Activated T-cell treated with anti-CD3 and anti-CD28 coated beads, Interleukin-2, amount 50 U/mL, for 72 hours (primary cell): ENCODE data around the gene MTA3. TPM values are rescaled to one million over a fixed set of nuclear protein-coding genes. Genes with fewer than 3 reads are reported as not detected.
A peak's percentile ranks its signal among the peaks of the same experiment; 100 is the strongest.

Experiments
- ATAC-seq, 2 donors: fragments of 150-1000 bp; cut with Tn5 transposase; replicated peaks in 1 of 2; 2 replicates each; pipeline ENCODE4 v1.10.0; 2021; ENCODE audit warnings: moderate library complexity in 2 of 2, mild to moderate bottlenecking in 1 of 2
- DNase-seq, 2 donors: peaks; one replicate each; pipeline ENCODE4 v3.0.0; 2021 to 2022; ENCODE audit warnings: mixed read lengths in 1 of 2
- H3K27ac Mint-ChIP-seq: one replicate; pipeline ENCODE4 v1.8.0; 2022; ENCODE audit warnings: mild to moderate bottlenecking, moderate library complexity, mixed read lengths
- H3K27me3 Mint-ChIP-seq: one replicate; pipeline ENCODE4 v1.8.0; 2022; ENCODE audit warnings: low read depth, mixed read lengths
- H3K36me3 Mint-ChIP-seq, 2 donors: one replicate each; pipeline ENCODE4 v1.8.0; 2022; ENCODE audit warnings: mixed read lengths in 2 of 2, mild to moderate bottlenecking in 1 of 2; ENCODE audit not compliant: insufficient read depth in 2 of 2
- H3K4me1 Mint-ChIP-seq: one replicate; pipeline ENCODE4 v1.8.0; 2022; ENCODE audit warnings: low read depth, mixed read lengths
- H3K4me3 Mint-ChIP-seq, 2 donors: one replicate each; pipeline ENCODE4 v1.8.0; 2022; ENCODE audit warnings: mild to moderate bottlenecking in 2 of 2, mixed read lengths in 2 of 2, moderate library complexity in 2 of 2
- H3K9me3 Mint-ChIP-seq, 2 donors: one replicate each; pipeline ENCODE4 v1.8.0; 2022; ENCODE audit warnings: mixed read lengths in 2 of 2
- total RNA-seq, 2 donors: library from RNA; stranded (reverse); gene quantifications; one replicate each; pipeline ENCODE4 v1.2.3, GENCODE V29; 2022

The MTA3 gene
- total RNA-seq, 2 donors from 2014 or later = 36.7 to 47.3 TPM

- DNase-seq = peak in 1 of 2 donors; percentile 42
- peaks cover 26% of the 10 kb centered on the region for H3K27me3 Mint-ChIP-seq
- H3K27ac Mint-ChIP-seq = no peak overlapping the region
- H3K4me3 Mint-ChIP-seq = no peak overlapping the region
- peaks cover 29% of the 10 kb centered on the region for H3K4me1 Mint-ChIP-seq
- peak; percentile 35 to 52 for ATAC-seq
- peaks cover 2 to 8% of the 10 kb centered on the region in 2 donors for H3K36me3 Mint-ChIP-seq
- no peaks in the 10 kb centered on the region for H3K9me3 Mint-ChIP-seq
These were observed 219.5 kb downstream of the MTA3 start for GRCh38 chr2:42787788-42788477.

- Mint-ChIP-seq H3K36me3 (peaks cover 2 to 8% of the 10 kb centered on the region in 2 donors), H3K27me3 (peaks cover 29% of the 10 kb centered on the region), H3K9me3 (no peaks in the 10 kb centered on the region), H3K4me1 (peaks cover 32% of the 10 kb centered on the region), H3K27ac (no peak overlapping the region), H3K4me3 (no peak overlapping the region)
- ATAC-seq (no peak), DNase-seq (no peak)
These were observed 220.0 kb downstream of the MTA3 start for GRCh38 chr2:42788478-42788793.

- H3K27ac Mint-ChIP-seq = no peak overlapping the region
- DNase-seq (no peak), ATAC-seq (no peak)
- H3K4me1 Mint-ChIP-seq = peaks cover 36% of the 10 kb centered on the region
- peaks cover 2 to 10% of the 10 kb centered on the region in 2 donors for H3K36me3 Mint-ChIP-seq
- no peak overlapping the region for H3K4me3 Mint-ChIP-seq
- no peaks in the 10 kb centered on the region for H3K9me3 Mint-ChIP-seq
- peaks cover 33% of the 10 kb centered on the region for H3K27me3 Mint-ChIP-seq
These were observed 220.4 kb downstream of the MTA3 start for GRCh38 chr2:42788882-42789281.

GRCh38 chr2:42789751-42790150 is 221.3 kb downstream of the MTA3 start:
- no peak overlapping the region for H3K4me3 Mint-ChIP-seq

GRCh38 chr2:42791606-42792005 is 223.2 kb downstream of the MTA3 start:
- Mint-ChIP-seq H3K27me3 (peaks cover 44% of the 10 kb centered on the region), H3K4me3 (peak overlapping the region; percentile 73 to 85)

More at GRCh38 chr2:42789751-42790150, 221.3 kb downstream of the MTA3 start:
- H3K4me1 Mint-ChIP-seq = peaks cover 45% of the 10 kb centered on the region
- H3K9me3 Mint-ChIP-seq = no peaks in the 10 kb centered on the region
- ATAC-seq (no peak), DNase-seq (no peak)
- H3K27ac Mint-ChIP-seq = no peak overlapping the region
- peaks cover 42% of the 10 kb centered on the region for H3K27me3 Mint-ChIP-seq
- peaks cover 2 to 11% of the 10 kb centered on the region in 2 donors for H3K36me3 Mint-ChIP-seq

DNA sequence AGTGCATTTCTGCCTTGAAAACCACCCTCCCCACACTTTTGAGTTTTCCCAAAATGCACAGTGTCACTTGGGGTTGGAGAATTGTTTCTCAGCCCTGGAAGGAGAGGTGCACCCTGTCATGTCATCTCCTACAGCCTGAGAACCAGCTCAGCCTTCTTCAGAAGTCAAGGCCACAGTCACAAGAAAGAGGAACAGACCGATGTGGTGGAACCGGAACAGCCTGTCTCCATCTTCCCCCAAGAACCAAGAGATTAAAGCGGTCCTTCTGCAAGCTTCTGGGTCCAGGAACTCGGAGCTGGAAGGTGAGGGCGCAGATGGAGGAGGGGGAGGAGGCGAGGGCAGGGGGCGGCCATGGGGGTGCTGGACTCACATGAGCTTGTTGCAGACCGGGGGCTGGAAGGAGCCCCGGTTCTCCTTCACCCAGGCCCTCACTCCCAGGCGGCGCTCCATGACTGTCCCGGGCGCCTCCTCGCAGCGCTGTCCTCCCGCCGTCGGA is 223.7 kb downstream of the MTA3 start:
- H3K27ac Mint-ChIP-seq = peak overlapping the region; percentile 77
- peaks cover 44% of the 10 kb centered on the region for H3K27me3 Mint-ChIP-seq
- H3K4me3 Mint-ChIP-seq = peak overlapping the region; percentile 73 to 85
- no peaks in the 10 kb centered on the region for H3K9me3 Mint-ChIP-seq
- H3K4me1 Mint-ChIP-seq = peaks cover 69% of the 10 kb centered on the region
- H3K36me3 Mint-ChIP-seq = peaks cover 4 to 11% of the 10 kb centered on the region in 2 donors
- ATAC-seq (peak; percentile 39 to 41), DNase-seq (no peak)

More at GRCh38 chr2:42791606-42792005, 223.2 kb downstream of the MTA3 start:
- Mint-ChIP-seq H3K4me1 (peaks cover 63% of the 10 kb centered on the region), H3K36me3 (peaks cover 2 to 11% of the 10 kb centered on the region in 2 donors), H3K9me3 (no peaks in the 10 kb centered on the region), H3K27ac (no peak overlapping the region)
- DNase-seq (no peak), ATAC-seq (no peak)

- Mint-ChIP-seq H3K4me3 (peak within 1 kb of the TSS; percentile 73 to 85), H3K27me3 (peaks cover 44% of the 10 kb centered on the region), H3K4me1 (peaks cover 71% of the 10 kb centered on the region), H3K9me3 (no peaks in the 10 kb centered on the region), H3K27ac (peak within 1 kb of the TSS; percentile 77), H3K36me3 (peaks cover 4 to 11% of the 10 kb centered on the region in 2 donors)
- ATAC-seq (peak; percentile 56 to 59), DNase-seq (peak; percentile 28 to 29)
These were observed 224.3 kb downstream of the MTA3 start, which contains the start of gene HAAO for GRCh38 chr2:42792583-42793333. HAAO (minus strand) TSS chr2:42792583; CDS start chr2:42792536, 47 bp downstream.

- DNase-seq (no peak), ATAC-seq (no peak)
- Mint-ChIP-seq H3K27me3 (peaks cover 44% of the 10 kb centered on the region), H3K36me3 (peaks cover 4 to 11% of the 10 kb centered on the region in 2 donors), H3K9me3 (no peaks in the 10 kb centered on the region), H3K27ac (peak overlapping the region; percentile 43), H3K4me3 (peak overlapping the region; percentile 75 to 85), H3K4me1 (peaks cover 66% of the 10 kb centered on the region)
These were observed 225.2 kb downstream of the MTA3 start for GRCh38 chr2:42793334-42794270.

- no peaks in the 10 kb centered on the region for H3K9me3 Mint-ChIP-seq
- peaks cover 44% of the 10 kb centered on the region for H3K27me3 Mint-ChIP-seq
- H3K27ac Mint-ChIP-seq = no peak overlapping the region
- peaks cover 4 to 11% of the 10 kb centered on the region in 2 donors for H3K36me3 Mint-ChIP-seq
- peak overlapping the region in 1 of 2 donors; percentile 85 for H3K4me3 Mint-ChIP-seq
- no peak for ATAC-seq
- DNase-seq = no peak
- peaks cover 67% of the 10 kb centered on the region for H3K4me1 Mint-ChIP-seq
These were observed 226.0 kb downstream of the MTA3 start for GRCh38 chr2:42794271-42795046.

- H3K27me3 Mint-ChIP-seq = peaks cover 37% of the 10 kb centered on the region
These were observed 226.8 kb downstream of the MTA3 start for GRCh38 chr2:42795275-42795674.

GRCh38 chr2:42795841-42796301 is 227.4 kb downstream of the MTA3 start:
- Mint-ChIP-seq H3K27me3 (peaks cover 31% of the 10 kb centered on the region), H3K27ac (peak overlapping the region; percentile 2), H3K36me3 (peaks cover 4 to 12% of the 10 kb centered on the region in 2 donors), H3K4me1 (peaks cover 76% of the 10 kb centered on the region), H3K4me3 (peak overlapping the region; percentile 20 to 68), H3K9me3 (no peaks in the 10 kb centered on the region)
- peak; percentile 50 to 61 for ATAC-seq
- DNase-seq = peak in 1 of 2 donors; percentile 39

More at GRCh38 chr2:42795275-42795674, 226.8 kb downstream of the MTA3 start:
- peaks cover 4 to 11% of the 10 kb centered on the region in 2 donors for H3K36me3 Mint-ChIP-seq
- ATAC-seq (no peak), DNase-seq (no peak)
- H3K4me3 Mint-ChIP-seq = peak overlapping the region in 1 of 2 donors; percentile 20
- H3K27ac Mint-ChIP-seq = no peak overlapping the region
- no peaks in the 10 kb centered on the region for H3K9me3 Mint-ChIP-seq
- peaks cover 70% of the 10 kb centered on the region for H3K4me1 Mint-ChIP-seq
